T-helper 1 cell treated with Interleukin-12 subunit alpha and Interleukin-12 subunit beta and Interleukin-4 antibody, amounts not matched to agents 30 μg/mL and 1 μg/mL, for 36 hours (primary cell): ENCODE data around the gene TMCO2.
"Not testable (repeated sequence)": the region's sequence is repeated elsewhere in the genome, so short reads cannot be mapped to it uniquely, and the experiment has no call there.

ENCODE experiments used
- H3K27ac Mint-ChIP-seq: one replicate; pipeline ENCODE4 v1.8.0; 2021; ENCODE audit warnings: mild to moderate bottlenecking, mixed read lengths
- H3K27me3 Mint-ChIP-seq: one replicate; pipeline ENCODE4 v1.8.0; 2021; ENCODE audit warnings: low read depth, mixed read lengths
- H3K36me3 Mint-ChIP-seq: one replicate; pipeline ENCODE4 v1.8.0; 2021; ENCODE audit warnings: low read depth, mixed read lengths
- H3K4me1 Mint-ChIP-seq: one replicate; pipeline ENCODE4 v1.8.0; 2021; ENCODE audit warnings: low read depth, mixed read lengths
- H3K4me3 Mint-ChIP-seq: one replicate; pipeline ENCODE4 v1.8.0; 2021; ENCODE audit warnings: mild to moderate bottlenecking, moderate library complexity, mixed read lengths
- H3K9me3 Mint-ChIP-seq: one replicate; pipeline ENCODE4 v1.8.0; 2021; ENCODE audit warnings: mixed read lengths

The TMCO2 gene

DNA sequence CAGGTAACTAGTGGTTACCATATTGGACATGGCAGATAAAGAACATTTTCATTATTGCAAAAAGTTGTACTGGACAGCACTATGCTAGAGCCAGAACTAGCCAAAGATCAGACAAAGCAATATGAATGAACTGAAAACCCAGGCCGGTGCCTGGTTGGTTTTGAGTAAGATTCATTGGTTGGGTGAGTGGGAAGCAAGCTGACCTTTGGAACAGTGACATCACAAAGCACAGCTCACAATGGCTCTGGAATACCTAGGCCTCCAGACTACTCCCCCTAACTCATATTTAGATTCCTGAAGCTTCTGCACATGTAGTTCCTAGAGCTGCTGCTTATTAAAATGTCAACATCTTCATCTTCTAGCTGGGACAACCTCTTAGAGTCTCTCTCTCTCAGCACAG, at the start of gene TMCO2:
Gene TMCO2 (plus strand): TSS at position 283 of the 400 bp plus-strand sequence. CDS start 57 bp downstream, at position 340.
- H3K27me3 Mint-ChIP-seq = no peaks in the 10 kb centered on the region
- H3K4me3 Mint-ChIP-seq = no peak within 1 kb of the TSS
- H3K36me3 Mint-ChIP-seq = peaks cover 1% of the 10 kb centered on the region
- no peaks in the 10 kb centered on the region for H3K9me3 Mint-ChIP-seq
- H3K27ac Mint-ChIP-seq = no peak within 1 kb of the TSS
- H3K4me1 Mint-ChIP-seq = peaks cover 21% of the 10 kb centered on the region

DNA sequence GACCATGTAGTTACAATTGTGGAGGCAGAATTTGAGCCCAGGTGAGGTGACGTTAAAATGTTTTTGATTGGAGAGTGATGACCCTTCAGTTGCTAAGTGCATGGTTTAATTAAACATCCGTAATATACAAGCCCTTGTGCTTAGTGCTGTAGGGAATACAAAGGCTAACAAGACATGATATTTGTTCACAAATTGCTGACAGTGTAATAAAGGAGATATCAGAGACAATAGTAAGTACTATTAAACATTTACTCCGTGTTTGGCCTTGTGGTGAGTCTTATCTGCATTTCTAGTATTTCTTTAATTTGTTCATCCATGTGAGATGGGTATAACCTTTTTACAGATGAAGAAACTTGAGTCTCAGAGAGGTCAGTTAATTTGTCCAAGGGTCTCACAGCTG, 48.6 kb upstream of the TMCO2 start:
- Mint-ChIP-seq H3K4me3 (no peak overlapping the region), H3K36me3 (peaks cover 29% of the 10 kb centered on the region), H3K4me1 (peaks cover 4% of the 10 kb centered on the region), H3K27me3 (no peaks in the 10 kb centered on the region), H3K27ac (no peak overlapping the region), H3K9me3 (no peaks in the 10 kb centered on the region)

DNA sequence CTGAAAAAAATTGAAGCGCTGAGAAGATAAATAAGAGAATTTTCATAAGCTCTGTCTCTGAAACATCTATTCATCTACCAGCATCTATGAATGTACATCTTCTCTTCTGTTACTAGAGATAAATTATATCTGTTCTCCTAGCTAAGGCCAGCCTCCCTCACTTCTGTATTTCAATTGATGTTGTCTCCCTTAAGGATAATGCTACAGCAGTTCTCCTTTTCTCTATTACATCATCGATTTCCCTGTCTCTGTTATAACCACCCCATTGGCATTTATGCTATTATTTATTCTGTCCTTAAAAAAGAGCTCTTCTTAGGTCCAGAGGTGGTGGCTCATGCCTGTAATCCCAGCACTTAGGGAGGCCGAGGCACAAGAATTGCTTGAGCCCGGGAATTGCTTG, 42.9 kb upstream of the TMCO2 start:
- no peak overlapping the region for H3K27ac Mint-ChIP-seq
- H3K36me3 Mint-ChIP-seq = peaks cover 23% of the 10 kb centered on the region
- H3K27me3 Mint-ChIP-seq = no peaks in the 10 kb centered on the region
- H3K9me3 Mint-ChIP-seq = no peaks in the 10 kb centered on the region
- no peak overlapping the region for H3K4me3 Mint-ChIP-seq
- H3K4me1 Mint-ChIP-seq = peaks cover 16% of the 10 kb centered on the region

GRCh38 chr1:40210511-40211204, 37.1 kb upstream of the TMCO2 start:
- Mint-ChIP-seq H3K27ac (no peak overlapping the region), H3K9me3 (no peaks in the 10 kb centered on the region), H3K4me3 (no peak overlapping the region), H3K36me3 (peaks cover 32% of the 10 kb centered on the region), H3K4me1 (peaks cover 17% of the 10 kb centered on the region), H3K27me3 (no peaks in the 10 kb centered on the region)

- peaks cover 10% of the 10 kb centered on the region for H3K4me1 Mint-ChIP-seq
- H3K9me3 Mint-ChIP-seq = no peaks in the 10 kb centered on the region
- no peak overlapping the region for H3K27ac Mint-ChIP-seq
- no peaks in the 10 kb centered on the region for H3K27me3 Mint-ChIP-seq
- peaks cover 31% of the 10 kb centered on the region for H3K36me3 Mint-ChIP-seq
- H3K4me3 Mint-ChIP-seq = no peak overlapping the region
Measured at GRCh38 chr1:40218333-40218732, 29.4 kb upstream of the TMCO2 start.

DNA sequence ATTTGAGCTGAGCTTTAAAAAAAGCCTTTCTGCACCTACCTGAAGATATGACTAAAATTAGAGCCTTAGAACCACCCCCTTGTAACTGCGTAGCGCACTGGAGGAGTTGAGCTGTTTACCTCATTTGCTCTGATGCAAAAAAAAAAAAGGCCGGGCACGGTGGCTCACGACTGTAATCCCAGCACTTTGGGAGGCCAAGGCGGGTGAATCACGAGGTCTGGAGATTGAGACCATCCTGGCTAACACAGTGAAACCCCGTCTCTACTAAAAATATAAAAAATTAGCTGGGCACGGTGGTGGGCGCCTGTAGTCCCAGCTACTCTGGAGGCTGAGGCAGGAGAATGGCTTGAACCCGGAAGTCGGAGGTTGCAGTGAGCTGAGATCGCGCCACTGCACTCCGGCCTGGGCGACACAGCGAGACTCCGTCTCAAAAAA, 26.2 kb upstream of the TMCO2 start:
- not testable (repeated sequence) for H3K27ac Mint-ChIP-seq, H3K27me3 Mint-ChIP-seq
- peaks cover 26% of the 10 kb centered on the region for H3K36me3 Mint-ChIP-seq

GRCh38 chr1:40221977-40222772, 25.6 kb upstream of the TMCO2 start:
- no peaks in the 10 kb centered on the region for H3K27me3 Mint-ChIP-seq
- no peaks in the 10 kb centered on the region for H3K9me3 Mint-ChIP-seq
- no peak overlapping the region for H3K27ac Mint-ChIP-seq
- peaks cover 23% of the 10 kb centered on the region for H3K36me3 Mint-ChIP-seq
- H3K4me3 Mint-ChIP-seq = no peak overlapping the region
- H3K4me1 Mint-ChIP-seq = peaks cover 17% of the 10 kb centered on the region

More for the DNA sequence above, 26.2 kb upstream of the TMCO2 start:
- H3K4me3 Mint-ChIP-seq, H3K9me3 Mint-ChIP-seq: not testable (repeated sequence)
- peaks cover 17% of the 10 kb centered on the region for H3K4me1 Mint-ChIP-seq

GRCh38 chr1:40224040-40224439, 23.7 kb upstream of the TMCO2 start:
- no peaks in the 10 kb centered on the region for H3K27me3 Mint-ChIP-seq
- no peak overlapping the region for H3K4me3 Mint-ChIP-seq
- H3K9me3 Mint-ChIP-seq = no peaks in the 10 kb centered on the region
- H3K4me1 Mint-ChIP-seq = peaks cover 17% of the 10 kb centered on the region
- peaks cover 21% of the 10 kb centered on the region for H3K36me3 Mint-ChIP-seq
- H3K27ac Mint-ChIP-seq = no peak overlapping the region

DNA sequence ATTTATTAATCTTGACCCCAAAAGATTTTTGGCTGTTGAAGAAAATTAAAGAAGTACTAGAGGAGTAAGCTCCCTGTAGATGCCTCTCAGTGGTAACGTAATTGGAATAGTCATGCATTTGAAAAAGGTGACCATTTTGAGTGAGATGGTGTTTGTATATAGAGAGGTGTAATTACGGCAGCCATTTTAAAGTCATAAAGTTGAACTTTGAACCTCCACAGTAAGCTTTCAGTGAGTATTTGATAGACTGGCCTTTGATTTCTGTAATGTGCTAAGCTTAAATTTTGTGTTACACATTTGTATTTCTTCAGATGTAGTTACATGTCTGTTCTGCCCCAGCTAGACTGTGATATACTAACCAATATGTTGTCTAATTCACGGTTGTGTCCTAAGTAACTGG, 21.5 kb upstream of the TMCO2 start:
- Mint-ChIP-seq H3K27ac (no peak overlapping the region), H3K36me3 (peaks cover 25% of the 10 kb centered on the region), H3K4me3 (no peak overlapping the region), H3K4me1 (peaks cover 20% of the 10 kb centered on the region), H3K9me3 (no peaks in the 10 kb centered on the region), H3K27me3 (no peaks in the 10 kb centered on the region)

- Mint-ChIP-seq H3K4me1 (peaks cover 31% of the 10 kb centered on the region), H3K9me3 (no peaks in the 10 kb centered on the region), H3K4me3 (peak overlapping the region; percentile 21), H3K36me3 (peaks cover 47% of the 10 kb centered on the region), H3K27me3 (no peaks in the 10 kb centered on the region), H3K27ac (peak overlapping the region; percentile 72)
Measured at GRCh38 chr1:40232444-40232843, 15.3 kb upstream of the TMCO2 start.

- Mint-ChIP-seq H3K9me3 (no peaks in the 10 kb centered on the region), H3K4me1 (peaks cover 47% of the 10 kb centered on the region), H3K27me3 (no peaks in the 10 kb centered on the region), H3K4me3 (no peak overlapping the region), H3K27ac (no peak overlapping the region), H3K36me3 (peaks cover 61% of the 10 kb centered on the region)
Measured at GRCh38 chr1:40239626-40240025, 8.1 kb upstream of the TMCO2 start.

GRCh38 chr1:40240390-40240789, 7.3 kb upstream of the TMCO2 start:
- peaks cover 52% of the 10 kb centered on the region for H3K4me1 Mint-ChIP-seq
- H3K27ac Mint-ChIP-seq = no peak overlapping the region
- H3K9me3 Mint-ChIP-seq = no peaks in the 10 kb centered on the region
- no peak overlapping the region for H3K4me3 Mint-ChIP-seq
- peaks cover 57% of the 10 kb centered on the region for H3K36me3 Mint-ChIP-seq
- H3K27me3 Mint-ChIP-seq = no peaks in the 10 kb centered on the region

GRCh38 chr1:40241362-40241761, 6.4 kb upstream of the TMCO2 start:
- no peaks in the 10 kb centered on the region for H3K27me3 Mint-ChIP-seq
- H3K4me3 Mint-ChIP-seq = peak overlapping the region; percentile 50
- H3K36me3 Mint-ChIP-seq = peaks cover 48% of the 10 kb centered on the region
- H3K27ac Mint-ChIP-seq = peak overlapping the region; percentile 76
- H3K9me3 Mint-ChIP-seq = no peaks in the 10 kb centered on the region
- H3K4me1 Mint-ChIP-seq = peaks cover 57% of the 10 kb centered on the region

- no peaks in the 10 kb centered on the region for H3K9me3 Mint-ChIP-seq
- H3K27ac Mint-ChIP-seq = no peak overlapping the region
- H3K4me1 Mint-ChIP-seq = peaks cover 49% of the 10 kb centered on the region
- no peak overlapping the region for H3K4me3 Mint-ChIP-seq
- peaks cover 29% of the 10 kb centered on the region for H3K36me3 Mint-ChIP-seq
- H3K27me3 Mint-ChIP-seq = no peaks in the 10 kb centered on the region
Measured at GRCh38 chr1:40243351-40243750, 4.4 kb upstream of the TMCO2 start.

DNA sequence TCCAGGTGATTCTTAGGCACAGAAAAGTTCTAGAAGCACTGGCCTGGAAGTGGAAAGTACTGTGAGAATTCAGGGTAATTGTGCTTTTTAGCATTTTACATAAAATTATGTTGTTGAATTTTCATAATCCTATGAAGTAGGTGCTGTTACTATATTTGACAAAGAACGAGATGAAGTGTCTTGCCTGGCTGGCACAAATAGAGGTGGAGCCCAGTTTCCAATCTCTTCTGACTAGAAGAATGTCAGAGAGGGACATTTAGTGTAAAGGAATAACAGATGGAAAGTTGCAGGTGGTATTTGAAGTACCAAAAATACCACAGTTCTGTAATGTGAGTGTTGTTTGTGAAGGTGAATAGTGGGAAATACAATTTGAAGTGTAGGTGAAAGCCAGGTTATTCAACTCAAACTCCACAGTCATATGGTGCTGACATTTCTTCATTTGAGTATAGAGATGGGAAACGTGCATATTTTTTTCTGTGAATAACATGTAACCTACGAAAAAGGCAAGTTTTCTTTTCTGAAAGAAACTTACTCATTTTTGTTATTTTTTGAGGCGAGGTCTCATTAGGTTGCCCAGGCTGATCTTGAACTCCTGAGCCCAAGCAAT, 3.5 kb upstream of the TMCO2 start:
- no peak overlapping the region for H3K4me3 Mint-ChIP-seq
- H3K9me3 Mint-ChIP-seq = no peaks in the 10 kb centered on the region
- no peak overlapping the region for H3K27ac Mint-ChIP-seq
- H3K36me3 Mint-ChIP-seq = peaks cover 20% of the 10 kb centered on the region
- H3K27me3 Mint-ChIP-seq = no peaks in the 10 kb centered on the region
- H3K4me1 Mint-ChIP-seq = peaks cover 40% of the 10 kb centered on the region
